NCI-H748 (cell line): ENCODE results near the gene CD82.

Experiments
- DNase-seq: peaks from one replicate; lab custom pipeline; 2025; ENCODE audit not compliant: unreplicated experiment; lab: John Stamatoyannopoulos, UW

The CD82 gene

DNA sequence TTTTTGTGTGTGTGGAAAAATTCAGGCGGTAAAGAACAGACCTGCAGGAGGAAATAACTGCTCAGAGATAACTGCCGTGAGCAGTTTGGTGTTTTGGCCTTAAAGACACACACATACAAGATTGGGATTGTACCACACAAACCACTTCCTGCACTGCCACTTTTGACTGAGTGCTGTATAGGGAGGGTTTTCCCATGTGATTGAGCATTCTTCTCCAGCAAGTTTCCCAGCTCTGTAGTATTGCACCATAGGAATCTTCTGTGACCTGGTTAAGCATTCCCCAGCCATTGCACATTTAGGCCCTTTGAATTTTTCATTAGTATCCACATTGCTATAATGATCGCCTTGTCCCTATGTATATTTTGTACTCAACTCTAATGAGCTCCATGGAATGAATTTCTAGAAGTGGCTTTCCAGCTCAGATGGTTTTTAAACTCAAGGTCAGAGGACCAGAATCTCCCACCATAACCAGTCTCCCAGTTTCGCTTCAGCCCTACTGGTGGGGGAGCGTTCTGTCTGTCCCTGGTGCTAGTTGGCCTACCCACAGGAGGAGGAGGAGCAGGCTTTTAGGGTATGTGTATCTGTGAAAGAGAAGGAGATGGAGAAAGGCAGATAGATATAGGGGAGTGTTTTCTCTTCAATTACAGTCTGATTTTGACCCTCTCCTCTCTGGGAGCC, 9.3 kb downstream of the CD82 start:
- no peak for DNase-seq

- no peak for DNase-seq
These were observed 9.8 kb downstream of the CD82 start for GRCh38 chr11:44575288-44575672.

DNA sequence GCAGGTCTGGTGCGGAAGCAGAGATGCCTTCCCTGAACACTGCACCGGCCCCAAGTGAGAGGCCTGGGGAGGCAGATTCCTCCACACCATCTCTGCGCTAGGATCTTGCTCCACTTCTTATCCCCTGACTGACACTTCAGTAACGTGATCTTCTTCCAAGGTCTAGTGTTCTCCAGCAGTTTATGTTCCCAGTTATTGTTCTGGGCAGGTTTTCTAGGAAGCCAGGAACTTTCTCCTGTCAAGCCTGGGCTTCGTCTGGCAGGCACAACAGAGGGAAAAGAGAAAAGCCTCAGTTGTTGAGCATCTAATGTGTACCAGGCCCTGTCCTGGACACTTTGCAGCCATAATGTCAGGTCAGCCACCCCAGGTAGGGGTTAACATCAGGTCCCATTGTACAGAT, 10.5 kb downstream of the CD82 start:
- no peak for DNase-seq

DNA sequence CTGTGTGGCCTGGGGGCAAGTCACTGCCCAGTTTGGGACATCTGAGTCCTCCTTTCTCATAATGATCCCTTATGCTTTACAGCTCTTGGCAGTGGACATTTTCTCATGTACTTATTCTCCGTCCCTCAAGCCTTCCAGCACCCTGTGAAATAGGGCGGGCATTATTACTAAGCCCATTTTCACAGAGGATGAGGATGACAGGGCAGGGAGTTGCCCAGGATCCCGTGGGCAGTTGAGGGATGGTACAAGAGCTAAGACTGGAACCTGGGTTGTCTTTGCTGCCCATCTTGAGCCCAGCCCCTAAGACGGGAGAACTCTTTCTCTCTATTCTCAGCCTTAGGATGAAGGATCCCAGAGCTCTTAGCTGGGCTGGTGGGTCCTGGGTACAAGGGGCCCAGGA, 11.2 kb downstream of the CD82 start:
- DNase-seq, result no peak

- no peak for DNase-seq
These were observed 11.9 kb downstream of the CD82 start for GRCh38 chr11:44577231-44577830.

GRCh38 chr11:44578279-44578678, 12.8 kb downstream of the CD82 start:
- no peak for DNase-seq

- DNase-seq, result no peak
These were observed 13.9 kb downstream of the CD82 start for GRCh38 chr11:44579302-44579761.

- DNase-seq, result no peak
These were observed 15.2 kb downstream of the CD82 start for GRCh38 chr11:44580701-44581100.

DNA sequence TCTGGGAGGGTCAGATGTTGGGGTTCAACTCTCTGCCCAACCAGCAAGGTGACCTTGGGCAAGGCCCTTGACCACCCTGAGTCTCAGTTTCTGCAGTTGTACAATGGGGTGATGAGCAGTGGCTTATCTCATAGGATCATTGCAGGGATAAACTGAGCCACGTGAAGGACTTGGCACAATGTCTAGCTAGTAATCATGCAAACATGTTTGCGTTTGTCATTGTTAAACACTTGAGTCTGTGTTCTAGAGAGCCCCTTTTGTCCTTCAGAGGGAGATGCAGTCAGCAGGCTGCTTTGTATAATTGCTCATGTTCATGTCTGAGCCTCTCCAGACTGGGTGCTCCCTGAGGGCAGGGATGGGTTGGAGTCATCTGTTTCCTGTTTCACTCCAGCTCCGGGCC, 15.8 kb downstream of the CD82 start:
- peak; percentile 73 for DNase-seq

DNA sequence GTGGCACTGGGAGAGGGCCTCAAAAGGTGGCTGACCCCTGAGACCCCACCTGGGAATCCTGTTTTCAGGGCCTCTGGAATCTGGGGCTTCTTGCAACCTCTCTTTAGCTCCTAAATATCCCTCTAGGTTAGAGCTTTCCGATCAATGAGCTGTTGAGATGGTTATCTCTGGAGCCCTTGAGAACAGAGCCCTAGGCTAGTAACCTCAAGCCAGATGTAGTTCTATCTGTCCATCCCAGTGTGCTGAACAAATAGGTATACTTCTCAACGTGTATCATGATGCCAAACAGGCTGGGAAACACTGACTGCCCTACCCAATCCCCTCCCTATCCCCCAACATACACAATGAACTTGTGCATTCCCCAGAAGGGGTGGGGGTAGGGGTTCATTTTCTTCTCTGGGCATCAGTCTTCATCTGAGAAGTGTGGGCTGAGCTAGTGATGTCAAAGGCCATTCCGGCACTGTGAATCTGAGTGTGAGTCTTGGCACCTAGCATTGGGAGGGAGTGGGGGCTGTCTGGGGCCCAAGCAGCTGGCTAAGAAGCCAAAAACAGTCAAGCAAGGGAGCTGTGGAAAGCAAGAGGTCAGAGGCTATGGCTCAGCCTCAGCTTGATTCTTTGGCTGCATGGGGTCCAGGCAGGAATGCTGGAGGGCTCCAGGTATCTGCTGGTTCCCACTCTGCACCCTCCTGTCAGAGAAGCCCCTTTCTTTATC, 17.3 kb downstream of the CD82 start:
- DNase-seq, result no peak

- DNase-seq, result no peak
These were observed 17.8 kb downstream of the CD82 start for GRCh38 chr11:44583353-44583669.

DNA sequence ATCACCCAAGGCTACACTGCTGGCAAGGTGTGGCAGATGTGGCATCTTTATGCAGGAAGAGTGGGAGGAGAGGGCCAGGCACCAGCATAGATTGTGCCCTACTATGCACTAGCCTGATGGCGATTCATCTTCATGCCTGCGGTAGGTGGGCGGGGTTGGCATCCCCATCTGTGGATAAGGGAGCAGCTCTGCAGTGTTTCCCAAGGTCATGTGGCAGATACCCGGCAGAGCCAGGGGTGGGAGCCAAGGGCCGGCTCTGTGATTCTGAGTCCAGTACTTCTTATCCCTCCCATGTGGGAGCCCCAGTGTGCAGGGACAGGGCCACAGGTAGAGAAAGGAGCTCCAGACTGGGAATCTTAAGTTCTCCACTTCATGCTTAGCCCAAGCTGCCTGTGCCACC, 20.0 kb downstream of the CD82 start:
- DNase-seq, result no peak

- DNase-seq, result no peak
These were observed 23.8 kb downstream of the CD82 start for GRCh38 chr11:44589301-44589700.

GRCh38 chr11:44590769-44591168, 25.3 kb downstream of the CD82 start:
- no peak for DNase-seq

GRCh38 chr11:44591557-44591956, 26.1 kb downstream of the CD82 start:
- DNase-seq, result no peak

GRCh38 chr11:44592125-44592940, 26.9 kb downstream of the CD82 start:
- no peak for DNase-seq

DNA sequence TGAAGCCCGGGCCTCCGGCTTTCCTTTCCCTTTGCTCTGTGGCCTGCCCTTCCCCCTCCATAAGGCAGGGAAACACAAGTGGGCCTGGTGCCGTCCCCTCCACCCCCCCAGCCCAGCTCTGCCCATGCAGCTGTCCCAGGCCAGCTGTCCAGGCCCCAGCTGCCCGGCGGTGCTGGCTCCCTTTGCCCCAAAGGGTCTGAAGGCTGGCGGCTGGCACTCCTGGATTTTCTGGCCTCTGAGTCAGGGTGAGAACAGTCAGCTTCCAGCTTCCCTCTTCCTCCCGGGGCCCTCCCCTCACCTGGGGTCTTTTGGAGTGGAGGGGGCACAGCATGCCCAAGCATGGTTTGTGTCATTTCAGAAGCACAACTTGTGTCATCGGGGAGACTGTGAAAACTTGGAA, 27.8 kb downstream of the CD82 start:
- no peak for DNase-seq

DNA sequence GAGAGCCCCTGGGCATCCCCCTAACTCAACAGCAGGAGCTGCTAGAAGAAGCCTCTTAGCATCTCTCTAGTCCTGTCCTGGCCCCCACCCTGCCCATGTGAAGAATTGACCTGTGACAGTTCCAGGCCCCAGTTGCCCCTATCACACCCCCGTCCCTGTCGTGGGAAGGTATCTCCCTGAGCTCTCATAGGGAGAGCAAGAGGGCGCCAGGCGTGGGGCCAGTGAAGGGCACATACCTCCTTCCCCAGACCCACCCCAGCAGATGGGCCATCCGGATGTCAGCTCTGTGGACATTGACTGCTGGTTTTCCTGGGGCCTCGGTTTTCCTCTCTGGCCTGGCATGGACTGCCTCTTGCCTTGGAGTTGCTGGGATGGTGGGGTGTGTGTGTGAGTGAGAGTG, 29.5 kb downstream of the CD82 start:
- DNase-seq, result no peak

- no peak for DNase-seq
These were observed 30.5 kb downstream of the CD82 start for GRCh38 chr11:44595964-44596381.

DNA sequence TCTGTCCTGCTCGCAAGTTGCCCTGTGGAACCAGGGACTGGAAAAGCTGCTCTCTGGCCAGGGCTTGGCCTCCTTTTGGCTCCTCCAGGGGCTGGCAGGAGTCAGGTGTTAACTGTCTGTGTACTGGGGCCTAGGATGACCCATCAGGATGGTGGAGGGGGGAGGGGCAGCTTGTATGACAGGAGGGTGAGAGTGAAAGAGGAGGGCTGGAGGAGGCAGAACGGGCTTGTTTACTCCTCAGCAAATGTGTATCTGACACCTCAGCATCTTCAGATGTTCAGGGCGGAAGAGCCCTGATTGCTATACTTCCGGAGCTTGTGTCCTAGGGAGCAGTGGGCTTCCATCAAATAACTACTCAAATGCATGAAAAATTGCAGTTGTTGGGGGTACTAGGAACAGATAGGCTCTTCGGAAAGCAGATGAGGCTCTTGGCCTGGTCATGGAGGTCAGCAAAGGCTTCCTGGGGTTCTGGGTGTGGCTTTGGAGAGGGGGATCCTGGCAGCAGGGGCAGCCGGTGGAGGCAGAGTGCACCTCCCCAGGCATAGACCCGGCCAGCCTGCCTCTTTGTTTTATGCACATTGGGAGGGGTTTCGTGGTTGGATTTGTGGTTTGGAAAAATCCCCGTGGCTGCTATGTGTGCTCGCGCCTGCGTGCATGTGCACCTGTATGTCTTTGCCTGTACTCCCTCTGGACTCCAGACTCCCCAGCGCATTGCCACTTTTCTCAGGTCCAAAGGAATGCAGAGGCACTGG, 31.2 kb downstream of the CD82 start:
- DNase-seq, result no peak
